T-helper 2 cell (primary cell): ENCODE data around the gene PPARGC1A.

ENCODE experiments used
- DNase-seq, 5 experiments: peaks; one replicate each; pipeline versions ENCODE4 v3.0.0 to v3.0.0-alpha.2; 2012 to 2022

Gene PPARGC1A

DNA sequence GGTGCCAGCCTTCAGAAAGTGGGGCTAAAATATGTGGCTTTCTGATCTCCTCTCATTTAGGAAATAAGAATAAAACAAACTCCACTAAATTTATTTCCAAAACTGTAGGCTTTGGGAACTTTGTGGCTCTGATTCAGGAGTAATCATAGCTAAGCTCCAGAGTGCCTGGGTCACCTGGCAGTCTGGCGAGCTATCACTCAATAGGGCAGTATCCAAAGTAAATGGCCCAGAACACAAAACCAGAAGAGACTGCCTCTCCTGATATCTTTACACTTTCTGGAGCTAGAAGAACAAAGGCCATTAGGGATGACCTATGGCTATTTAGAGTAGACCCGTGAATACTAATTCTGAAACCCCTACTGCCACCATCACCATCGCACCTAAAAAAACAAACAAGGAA is 17.0 kb upstream of the PPARGC1A start:
- no peak for DNase-seq

DNA sequence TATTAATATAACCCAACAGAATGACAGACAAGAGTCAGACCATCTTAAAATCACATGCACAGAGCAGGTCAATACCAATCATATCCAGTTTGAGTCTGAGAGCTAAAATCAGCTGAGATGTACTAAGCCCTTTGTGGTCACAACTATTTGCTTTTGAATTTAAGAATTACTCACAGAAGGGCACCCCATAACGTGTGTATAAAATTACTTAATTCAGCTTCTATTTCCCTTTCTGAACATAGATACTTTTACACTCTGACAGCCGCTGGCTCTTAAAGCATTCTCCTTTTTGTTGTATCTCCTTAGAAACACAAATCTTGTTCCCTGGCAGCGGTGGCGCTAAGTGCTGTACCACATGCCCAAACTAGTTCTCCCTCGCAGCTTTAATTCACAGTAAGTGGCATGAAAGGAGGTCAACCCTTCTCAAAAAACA is 14.8 kb upstream of the PPARGC1A start:
- DNase-seq: no peak

DNA sequence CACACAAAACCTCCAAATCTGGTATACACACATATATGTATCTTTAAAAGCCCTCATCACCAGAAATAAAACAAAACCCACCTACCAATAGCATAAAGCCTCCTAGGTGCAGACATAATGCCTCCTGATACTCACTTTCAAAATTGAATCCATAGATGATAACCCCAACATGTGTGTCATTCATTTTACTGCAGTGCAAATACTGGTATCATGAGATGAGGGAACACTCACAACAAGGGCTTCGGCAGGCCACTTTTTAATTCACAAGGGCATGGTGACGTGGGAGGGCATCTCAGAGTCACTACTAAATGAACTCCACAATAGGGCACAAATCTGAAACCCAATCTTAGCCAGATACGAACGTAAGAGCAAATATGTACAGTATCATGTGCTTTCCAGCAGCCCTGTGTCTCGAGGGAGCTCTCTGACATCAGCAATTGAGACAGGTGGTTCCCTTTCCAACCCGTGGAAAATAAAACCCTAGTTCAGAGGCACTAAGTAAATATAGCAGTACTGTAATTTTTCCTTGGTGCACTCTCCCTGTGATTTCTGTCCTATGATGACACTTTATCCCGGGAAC is 14.1 kb upstream of the PPARGC1A start:
- no peak for DNase-seq

DNA sequence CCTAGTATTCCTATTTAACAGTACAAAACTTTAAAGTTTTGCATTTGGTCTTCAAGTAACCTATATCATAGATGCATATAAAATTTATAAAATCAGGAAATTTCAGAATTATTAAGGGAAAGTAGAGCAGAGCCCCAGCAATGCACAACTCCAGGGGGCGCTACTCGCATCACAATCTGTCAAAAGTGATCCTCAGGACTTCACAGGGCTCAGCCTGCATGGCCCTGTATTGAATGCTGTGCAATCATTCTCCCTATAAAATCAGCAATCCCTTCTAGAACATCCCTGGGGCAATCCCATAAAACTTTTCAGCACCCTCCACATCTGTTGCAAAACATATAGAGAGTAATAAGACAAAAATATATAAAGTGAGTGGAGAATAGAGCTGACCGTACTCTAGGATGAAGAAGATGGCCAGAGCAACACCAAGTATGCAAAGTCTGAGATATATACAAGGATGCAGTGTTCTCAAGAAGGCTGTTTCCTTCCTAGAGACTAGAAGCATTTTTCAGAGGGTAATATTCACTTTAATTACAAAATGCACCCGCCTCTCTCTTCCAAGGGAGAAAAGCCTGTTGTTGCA is 12.5 kb upstream of the PPARGC1A start:
- no peak for DNase-seq

DNA sequence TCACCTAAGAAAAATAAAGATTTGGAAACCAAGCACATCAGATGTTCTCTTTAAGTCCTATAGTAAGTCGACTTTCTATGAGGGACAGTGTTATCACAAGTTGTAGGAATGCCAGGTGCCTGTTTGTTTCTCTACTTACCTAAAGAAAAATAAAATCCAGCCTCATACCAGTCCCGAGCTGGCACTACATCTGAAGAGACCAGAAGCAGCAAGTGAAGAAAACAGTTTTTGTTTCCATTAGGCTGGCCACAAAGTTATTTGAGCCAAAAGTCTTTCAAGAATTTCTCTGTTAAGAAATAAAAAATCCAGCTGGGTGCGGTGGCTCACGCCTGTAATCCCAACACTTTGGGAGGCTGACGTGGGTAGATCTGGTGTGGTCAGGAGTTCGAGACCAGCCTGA is 10.8 kb upstream of the PPARGC1A start:
- DNase-seq: no peak

DNA sequence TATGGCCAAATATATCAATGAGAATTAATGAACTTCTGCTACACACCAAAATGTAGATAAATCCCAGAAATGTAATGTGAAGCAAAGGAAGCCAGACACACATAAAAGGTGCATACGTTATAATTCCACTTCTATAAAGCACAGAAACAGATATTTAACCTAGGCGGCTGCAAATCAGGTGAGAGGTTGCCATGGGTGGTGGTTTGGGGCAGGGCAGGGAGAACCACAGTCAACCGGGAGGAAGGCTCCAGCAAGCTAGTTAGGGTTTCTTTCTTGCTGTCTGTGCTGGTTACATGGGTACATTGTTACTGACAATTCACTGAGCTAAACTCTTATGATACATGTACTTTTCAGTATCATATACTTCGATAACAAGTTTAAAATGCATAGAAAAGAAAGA is 9.7 kb upstream of the PPARGC1A start:
- no peak for DNase-seq

DNA sequence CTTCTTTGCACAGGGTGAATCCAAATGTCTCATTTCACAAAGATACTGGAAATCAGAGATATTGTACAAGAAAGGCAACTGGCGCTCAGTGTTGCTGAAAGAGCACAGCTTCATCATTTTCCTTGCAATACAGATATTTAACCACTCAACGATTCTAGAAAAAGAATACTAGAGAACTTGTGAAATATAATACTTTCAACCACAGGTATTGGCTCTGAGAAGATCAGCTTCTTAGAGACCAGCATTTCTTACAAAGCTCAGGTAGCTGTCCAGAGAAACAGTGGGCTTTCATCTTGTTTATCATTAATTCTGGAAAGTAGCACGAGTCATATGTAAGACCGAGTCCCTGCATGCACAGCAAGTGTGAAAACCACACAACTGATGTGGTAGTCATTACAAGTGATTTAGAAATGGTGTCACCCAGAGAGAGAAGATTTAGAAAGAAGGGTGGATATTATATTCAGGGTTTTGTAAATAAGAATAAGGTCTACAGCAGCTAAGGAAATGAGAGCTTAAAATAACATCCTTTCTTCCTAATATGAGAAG is 7.8 kb upstream of the PPARGC1A start:
- DNase-seq: no peak

DNA sequence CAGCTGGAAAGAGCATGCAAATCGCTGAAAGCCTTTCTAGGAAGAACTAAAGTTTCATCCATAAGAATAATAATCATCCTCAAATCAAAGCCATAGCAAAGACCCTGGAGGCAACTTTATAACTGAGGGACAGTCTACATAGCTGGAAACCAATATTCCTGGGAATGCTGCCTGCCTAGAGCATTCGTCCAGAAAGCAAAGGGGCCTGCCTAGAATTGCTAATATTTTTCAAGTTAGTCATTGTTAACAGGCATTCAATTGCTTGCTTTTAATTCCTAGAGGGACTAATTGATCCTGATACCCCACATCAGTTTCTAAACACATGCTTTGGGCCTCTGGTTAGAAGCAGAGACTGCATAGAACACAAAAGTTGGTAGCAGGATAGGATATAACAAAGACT is 4.2 kb upstream of the PPARGC1A start:
- no peak for DNase-seq

DNA sequence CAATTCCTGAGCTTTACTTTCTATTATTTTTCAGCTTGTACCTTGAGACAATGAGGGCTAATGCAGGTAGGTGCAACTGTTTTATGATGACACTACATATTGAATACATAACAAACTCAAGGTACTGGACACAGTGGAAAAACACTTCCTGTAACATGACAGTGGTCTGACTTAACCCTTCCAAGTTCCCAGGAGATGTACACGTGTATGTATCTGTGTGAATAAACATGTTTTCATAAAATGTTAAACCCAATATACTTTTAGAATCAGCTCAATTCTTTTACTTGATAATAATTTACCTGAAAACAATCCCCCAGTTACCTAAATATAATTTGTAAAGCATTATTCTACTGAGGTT is 1.2 kb upstream of the PPARGC1A start:
- DNase-seq: no peak

DNA sequence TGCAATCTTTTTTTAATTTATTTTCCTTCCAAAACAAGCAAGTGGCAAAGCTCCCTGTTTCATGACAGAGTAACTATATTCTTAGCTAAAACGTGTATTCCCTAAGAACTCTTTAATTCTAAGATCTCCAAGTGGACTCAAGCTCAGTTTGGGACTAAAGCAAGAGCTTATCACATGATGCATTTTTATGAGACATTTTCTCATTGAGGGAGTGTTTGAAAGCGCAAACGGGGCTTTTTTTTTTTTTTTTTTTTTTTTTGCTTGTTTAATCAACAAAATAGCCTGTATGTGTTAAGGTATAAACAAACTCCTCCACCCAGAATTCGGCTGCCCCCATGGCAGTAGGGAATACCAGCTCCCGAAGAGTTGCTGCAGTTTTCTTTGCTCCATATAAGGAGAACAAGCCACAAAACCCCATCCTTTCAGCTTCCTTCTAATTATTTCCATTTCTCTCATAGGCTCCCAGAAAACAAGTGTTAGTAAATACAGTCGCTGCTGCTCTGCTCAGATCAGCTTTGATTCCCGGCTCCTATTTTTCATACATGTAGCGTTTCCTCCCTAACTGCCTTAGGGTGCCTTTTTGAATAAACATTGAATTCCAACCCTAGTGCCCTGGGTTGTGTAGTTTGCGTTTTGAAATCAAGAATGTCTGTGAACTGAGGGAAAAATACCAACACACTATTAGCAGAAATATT is 669 bp upstream of the PPARGC1A start:
- DNase-seq: no peak

DNA sequence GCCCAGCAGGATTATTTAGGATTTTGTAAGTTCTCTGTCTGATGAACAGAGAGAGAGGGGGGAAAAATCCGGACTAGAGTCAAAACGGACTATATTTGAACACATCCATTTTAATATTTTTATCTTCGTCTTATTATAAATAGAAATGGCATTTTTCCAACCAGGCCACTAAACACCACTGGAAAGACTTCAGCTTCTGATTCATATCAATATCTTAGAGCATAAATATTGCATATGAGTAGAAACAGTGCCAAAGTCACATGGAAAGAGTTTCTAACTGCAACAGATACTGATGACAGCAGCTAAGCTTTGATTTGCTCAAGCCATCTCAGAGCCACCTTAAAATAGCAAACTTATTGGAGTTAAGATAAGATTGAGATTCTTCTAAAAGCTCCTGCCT is 456 bp downstream of the PPARGC1A start:
- no peak for DNase-seq

DNA sequence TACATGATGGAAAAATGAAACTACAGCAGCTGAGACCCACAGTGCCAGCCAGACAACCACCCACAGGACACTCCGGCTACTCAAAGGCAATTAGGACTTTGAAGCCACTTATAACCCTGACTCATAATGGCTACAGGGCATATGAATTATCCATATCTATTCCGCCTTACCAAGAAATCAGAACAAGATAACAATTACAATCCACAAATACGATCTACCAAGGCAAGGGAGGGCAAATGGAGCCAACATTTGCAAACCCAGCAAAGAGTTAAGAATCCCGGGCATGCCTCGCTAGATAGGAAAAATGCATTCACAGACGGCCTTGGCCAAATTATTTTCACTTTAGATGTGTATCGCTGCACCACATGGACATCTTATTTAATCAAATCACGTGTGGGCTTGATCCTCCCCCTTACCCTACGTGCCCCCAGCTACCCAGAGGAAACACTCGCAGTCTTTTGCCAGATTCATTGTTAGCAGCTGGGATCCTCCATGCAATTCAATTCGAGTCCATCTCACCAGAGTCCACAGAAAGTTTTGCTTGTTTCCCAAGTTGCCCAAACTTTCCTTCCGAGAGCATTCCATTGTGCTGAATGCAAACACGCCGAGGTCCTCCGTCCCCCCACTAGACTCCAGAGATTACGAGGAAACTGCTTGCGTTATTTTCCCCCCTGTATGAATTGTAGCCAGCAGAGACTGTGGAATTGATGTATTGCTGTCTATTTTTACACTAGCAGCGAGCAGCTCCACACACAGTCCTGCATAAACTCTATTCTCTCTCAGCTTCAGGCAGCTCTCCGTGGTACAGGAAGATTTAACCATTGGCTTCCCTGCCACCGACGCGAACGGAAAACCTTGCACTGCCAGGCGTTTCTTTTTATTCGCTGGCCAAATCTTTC is 1.2 kb downstream of the PPARGC1A start:
- DNase-seq: no peak

DNA sequence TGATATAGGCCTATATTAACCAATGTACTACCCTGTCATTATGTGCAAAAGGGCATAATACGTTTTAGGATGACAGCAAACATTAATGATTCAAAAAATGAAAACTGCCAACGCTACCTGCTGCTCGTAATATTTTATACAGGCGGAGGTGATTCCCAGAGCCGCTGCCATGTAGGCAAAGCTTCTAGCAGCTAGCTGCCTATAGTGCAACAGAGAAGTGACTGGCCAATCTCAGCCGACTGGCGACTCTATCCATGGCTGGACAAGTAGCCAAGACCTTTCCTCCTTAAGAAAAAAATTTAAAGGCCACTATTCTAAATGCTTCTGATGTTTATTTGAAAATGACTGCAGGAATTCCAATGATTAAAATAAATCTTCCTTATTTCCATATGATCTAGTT is 1.9 kb downstream of the PPARGC1A start:
- no peak for DNase-seq

DNA sequence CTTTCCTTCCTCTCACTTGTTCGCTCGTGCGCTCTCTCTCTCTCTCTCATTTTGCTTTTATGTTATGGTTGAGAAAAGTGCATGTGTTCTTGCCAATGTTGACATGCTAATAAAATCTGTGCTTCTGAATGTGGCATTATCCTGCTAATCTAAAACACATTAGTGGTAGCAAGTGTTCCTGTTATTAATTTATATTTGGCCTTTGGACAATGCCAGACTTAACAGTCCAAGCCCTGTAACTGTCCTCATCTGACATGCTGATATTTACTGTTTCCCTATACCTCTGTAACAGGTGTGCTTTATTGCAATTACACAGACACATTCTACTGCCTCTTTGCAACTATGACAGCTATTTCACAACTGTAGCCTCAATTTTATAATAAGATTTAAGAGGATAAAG is 2.7 kb downstream of the PPARGC1A start:
- DNase-seq: no peak

DNA sequence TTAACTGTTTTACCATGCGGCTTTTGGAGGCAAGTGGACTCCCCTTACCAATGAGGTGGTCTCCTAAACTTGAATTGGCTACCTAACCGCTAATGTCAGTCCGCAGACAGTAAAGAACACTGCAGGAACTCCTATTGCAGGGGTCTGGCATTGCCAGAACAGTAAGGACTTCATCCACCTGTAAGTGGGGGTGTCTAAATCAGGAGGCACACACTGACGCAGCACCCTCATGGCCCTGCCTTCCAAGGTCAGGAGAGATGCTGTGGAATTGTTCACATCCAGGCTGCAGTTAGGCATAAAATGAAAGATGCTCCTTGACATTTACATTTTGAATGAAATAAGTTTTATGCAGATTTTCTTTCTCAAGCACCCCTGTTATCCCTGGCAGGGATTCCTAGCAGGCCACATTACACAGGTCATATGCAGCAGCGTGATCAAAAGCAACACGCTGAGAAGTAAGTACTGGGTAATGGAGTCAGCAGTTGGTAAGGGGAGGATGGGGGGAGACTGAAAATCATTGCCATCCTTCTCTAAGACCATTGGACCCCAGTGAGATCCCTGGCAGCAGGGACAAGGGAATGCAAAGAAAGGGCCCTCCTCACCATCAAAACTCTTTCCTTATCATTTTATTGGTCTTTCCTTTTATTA is 3.8 kb downstream of the PPARGC1A start:
- no peak for DNase-seq

DNA sequence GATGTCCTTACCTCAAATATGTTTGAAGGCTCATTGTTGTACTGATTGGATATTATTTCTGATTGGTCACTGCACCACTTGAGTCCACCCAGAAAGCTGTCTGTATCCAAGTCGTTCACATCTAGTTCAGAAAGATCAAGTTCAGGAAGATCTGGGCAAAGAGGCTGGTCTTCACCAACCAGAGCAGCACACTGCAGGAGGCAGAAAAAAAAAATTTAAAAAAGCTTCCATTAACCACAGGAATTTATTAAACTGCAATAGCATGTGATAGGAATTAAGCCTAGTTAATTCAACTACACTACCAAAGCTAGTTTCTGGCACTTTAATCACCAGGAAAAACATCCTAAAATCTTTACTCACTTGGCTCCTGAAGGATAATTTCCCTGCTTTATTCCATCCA is 5.1 kb downstream of the PPARGC1A start:
- no peak for DNase-seq

DNA sequence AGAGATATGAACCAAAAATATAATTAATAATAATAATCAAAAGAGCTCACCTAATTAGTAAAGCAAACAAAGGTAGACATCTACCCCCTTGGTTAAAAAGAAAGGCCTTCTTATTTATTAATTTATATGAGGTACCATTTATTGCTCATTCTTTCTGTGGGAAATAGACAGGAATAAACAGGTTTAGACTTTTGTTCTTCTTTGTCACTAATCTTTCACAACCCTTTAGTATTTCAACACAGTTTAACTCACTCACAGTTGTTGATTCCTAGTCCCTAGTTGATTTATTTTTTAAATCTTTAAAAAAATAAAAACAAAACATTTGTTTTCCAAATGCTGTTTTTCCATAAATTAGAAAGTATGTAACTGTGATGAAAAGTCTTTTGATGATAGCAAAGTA is 5.6 kb downstream of the PPARGC1A start:
- DNase-seq: no peak

DNA sequence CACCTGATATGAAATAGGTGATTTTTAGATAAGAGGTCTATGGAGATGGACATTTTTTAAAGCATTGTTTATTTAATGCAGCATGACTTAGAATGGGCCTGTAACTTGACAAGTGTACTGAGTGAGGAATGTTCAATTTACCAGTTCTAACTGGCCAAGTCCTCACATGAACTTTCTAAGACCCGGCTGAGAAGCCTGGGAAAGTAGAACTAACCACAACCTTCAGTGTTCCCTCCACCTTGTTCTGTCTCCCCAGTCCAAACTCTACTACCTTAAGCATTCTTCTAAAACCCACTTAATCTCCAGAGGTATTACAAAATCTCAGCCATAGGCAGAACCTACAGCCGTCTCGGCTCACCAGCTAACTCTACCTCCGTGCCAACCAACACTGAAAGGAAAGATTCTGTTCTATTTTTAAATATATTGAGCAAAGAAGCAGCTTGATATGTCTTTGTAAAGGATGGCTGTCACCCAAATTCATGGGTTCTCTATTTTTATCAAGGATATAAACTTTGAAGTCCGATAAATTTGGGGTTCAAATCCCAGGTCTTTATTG is 6.8 kb downstream of the PPARGC1A start:
- DNase-seq: no peak

DNA sequence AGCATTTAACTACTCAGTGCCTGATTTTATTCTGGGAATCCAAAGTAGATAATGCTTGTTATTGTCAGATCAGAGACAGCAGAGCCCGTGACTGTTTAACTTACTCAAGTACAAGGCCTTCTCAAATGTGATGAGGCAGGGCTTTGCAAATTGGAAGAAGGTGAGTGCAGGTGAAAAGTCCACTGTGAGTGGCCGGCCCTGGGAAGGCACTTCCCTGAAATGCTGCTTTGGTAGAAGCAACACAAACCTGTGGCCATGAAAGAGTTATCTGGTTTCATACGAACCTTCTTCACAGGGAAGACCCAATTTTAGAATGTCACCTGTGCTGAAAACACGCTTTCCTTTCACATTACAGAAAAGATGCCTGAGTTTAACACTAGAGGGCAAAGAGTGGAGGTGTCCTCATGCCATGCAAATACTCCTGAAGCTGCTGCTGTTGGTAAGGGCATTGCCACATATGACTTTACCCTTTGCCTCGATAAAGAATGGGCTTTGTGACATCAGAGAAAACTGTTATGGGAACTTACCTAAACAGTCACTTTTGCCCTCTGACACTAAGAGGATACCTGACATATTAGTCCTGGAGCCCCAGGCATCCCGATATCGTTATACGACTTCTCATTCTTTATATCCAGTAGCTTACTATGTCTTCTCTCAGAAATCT is 8.0 kb downstream of the PPARGC1A start:
- DNase-seq: no peak

DNA sequence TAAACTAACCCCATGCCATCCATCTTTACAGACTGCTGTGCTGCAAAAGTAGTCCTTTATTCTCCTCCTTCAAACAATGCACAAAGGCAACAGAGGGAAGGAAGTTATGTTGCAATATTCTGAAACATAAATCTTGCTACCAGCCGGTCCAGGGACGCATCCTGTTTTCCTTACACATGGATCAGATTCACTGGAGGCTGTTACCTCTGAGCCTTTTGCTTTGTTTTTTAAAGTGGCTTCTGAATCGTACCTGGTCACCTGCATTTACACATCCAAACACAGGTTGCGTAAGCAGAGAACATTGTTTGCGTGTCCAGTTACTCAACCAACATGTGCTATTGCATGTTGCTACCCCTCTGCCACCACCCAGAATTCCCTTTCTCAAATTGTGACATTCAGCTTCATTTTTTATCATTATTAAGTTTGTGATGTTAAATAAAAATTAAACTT is 8.8 kb downstream of the PPARGC1A start:
- no peak for DNase-seq

DNA sequence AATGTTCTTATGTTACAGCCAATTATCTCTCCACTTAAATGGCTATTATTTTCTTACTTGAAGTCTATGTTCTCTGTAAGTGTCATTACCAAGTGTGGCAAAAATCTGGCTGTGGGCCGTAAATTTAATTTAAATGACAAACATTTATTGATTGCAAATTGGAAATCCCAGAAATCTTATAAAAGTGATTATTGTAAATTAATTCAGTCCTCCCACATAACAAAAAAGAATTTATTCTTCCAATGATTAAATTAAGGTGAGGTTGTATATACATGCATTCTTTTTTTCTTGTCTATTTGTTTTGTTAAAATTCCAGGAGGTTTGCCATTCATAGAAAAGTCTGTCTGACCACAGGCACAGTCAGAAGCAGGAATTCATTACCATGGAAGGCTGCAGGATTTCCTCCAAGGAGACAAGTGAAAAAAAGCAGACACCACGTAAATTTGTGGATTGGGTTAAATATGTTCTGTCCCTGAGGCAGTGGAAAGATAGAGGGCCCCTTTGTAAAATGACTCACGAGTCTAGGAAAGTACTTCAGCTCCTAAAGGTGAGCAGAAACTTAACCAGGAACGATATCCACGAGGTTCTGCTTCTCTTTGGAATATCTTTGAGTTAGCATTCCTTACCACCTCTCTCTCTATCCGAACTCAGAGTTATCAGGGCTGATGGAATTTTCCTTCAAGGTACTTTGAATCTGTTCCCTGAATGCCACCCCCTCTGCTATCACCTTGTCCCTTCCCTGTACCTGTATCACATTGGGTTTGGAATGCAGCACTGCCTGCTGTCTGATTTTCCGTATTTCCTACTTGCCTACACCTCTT is 10.7 kb downstream of the PPARGC1A start:
- no peak for DNase-seq
